ENCODE results near the gene NOXRED1. TPM values are rescaled to one million over a fixed set of nuclear protein-coding genes. Genes with fewer than 3 reads are reported as not detected.

Gene NOXRED1
- total and polyA plus RNA-seq, 2 experiments from 2014 or later, result 0.24 TPM; not detected in 1

DNA sequence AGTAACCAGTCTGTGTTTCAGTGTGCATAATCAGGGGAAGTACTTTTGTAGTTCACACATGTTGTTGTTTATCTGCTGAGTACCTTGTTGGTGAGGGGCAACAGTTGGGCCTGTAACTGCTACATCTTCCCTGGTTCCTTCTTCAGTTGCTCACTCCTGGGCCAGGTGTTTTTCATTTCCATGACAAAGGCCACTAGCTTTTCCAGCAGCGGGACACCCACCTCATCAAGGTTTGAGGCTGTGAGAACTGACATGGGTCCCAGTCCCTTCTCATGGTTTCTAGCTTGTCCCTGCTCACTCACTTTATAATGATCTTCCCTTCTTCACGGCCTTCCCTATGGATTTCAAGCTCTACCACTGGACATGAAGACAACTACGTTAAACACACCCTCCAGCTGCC, 1.5 kb upstream of the NOXRED1 start:
- H3K79me2 ChIP-seq (replicated peaks; ENCODE audit: insufficient read depth), result no peaks in the 10 kb centered on the region
- H4K20me1 ChIP-seq (replicated peaks; ENCODE audit: insufficient read depth), result no peaks in the 10 kb centered on the region
- no peak overlapping the region for H2AFZ ChIP-seq
- H3K4me3 ChIP-seq, result no peak overlapping the region
- DNase-seq (ENCODE audit: low spot score), result peak; percentile 63
- Mint-ChIP-seq H3K4me3 (peak overlapping the region; percentile 13; the same call in 1 of the 3 replicates), H3K9me3 (peaks cover 5% of the 10 kb centered on the region), H3K36me3 (ENCODE audit: low read depth) (peaks cover 54% of the 10 kb centered on the region), H3K27me3 (ENCODE audit: insufficient read depth, low read depth, poor library complexity) (no peaks in the 10 kb centered on the region), H3K4me1 (peaks cover 10% of the 10 kb centered on the region), H3K27ac (peak overlapping the region; percentile 39; the same call in 1 of the 2 replicates)
- H3K9me2 ChIP-seq (ENCODE audit: insufficient read depth), result no peaks in the 10 kb centered on the region
- peaks cover 11% of the 10 kb centered on the region; the same call in 1 of the 2 replicates for H3K4me1 ChIP-seq (ENCODE audit: insufficient read depth)
- ATAC-seq, result peak; percentile 93
- H3K27ac ChIP-seq (ENCODE audit: low read depth), result peak overlapping the region; percentile 70; the same call in 1 of the 2 replicates
- peaks cover 12% of the 10 kb centered on the region; the same call in 1 of the 2 replicates for H3K36me3 ChIP-seq (ENCODE audit: insufficient read depth)
- H3F3A ChIP-seq (replicated peaks; ENCODE audit: low read depth), result no peaks in the 10 kb centered on the region
- peak overlapping the region; percentile 51 for H3K4me2 ChIP-seq
- no peak for TF ChIP-seq JUNB (IDR thresholded peaks at IDR 0.05; ENCODE audit: unreplicated experiment)
- no peak for TF ChIP-seq ZNF331 (CRISPR knock-in tag; IDR thresholded peaks at IDR 0.05; ENCODE audit: low read depth)
- no peak for TF ChIP-seq CREB1 (CRISPR knock-in tag; IDR thresholded peaks at IDR 0.05; ENCODE audit: low read depth)
- TF ChIP-seq EZH2 (IDR thresholded peaks at IDR 0.05; ENCODE audit: low read depth, unreplicated experiment), result no peak
- TF ChIP-seq, protein P1, sequence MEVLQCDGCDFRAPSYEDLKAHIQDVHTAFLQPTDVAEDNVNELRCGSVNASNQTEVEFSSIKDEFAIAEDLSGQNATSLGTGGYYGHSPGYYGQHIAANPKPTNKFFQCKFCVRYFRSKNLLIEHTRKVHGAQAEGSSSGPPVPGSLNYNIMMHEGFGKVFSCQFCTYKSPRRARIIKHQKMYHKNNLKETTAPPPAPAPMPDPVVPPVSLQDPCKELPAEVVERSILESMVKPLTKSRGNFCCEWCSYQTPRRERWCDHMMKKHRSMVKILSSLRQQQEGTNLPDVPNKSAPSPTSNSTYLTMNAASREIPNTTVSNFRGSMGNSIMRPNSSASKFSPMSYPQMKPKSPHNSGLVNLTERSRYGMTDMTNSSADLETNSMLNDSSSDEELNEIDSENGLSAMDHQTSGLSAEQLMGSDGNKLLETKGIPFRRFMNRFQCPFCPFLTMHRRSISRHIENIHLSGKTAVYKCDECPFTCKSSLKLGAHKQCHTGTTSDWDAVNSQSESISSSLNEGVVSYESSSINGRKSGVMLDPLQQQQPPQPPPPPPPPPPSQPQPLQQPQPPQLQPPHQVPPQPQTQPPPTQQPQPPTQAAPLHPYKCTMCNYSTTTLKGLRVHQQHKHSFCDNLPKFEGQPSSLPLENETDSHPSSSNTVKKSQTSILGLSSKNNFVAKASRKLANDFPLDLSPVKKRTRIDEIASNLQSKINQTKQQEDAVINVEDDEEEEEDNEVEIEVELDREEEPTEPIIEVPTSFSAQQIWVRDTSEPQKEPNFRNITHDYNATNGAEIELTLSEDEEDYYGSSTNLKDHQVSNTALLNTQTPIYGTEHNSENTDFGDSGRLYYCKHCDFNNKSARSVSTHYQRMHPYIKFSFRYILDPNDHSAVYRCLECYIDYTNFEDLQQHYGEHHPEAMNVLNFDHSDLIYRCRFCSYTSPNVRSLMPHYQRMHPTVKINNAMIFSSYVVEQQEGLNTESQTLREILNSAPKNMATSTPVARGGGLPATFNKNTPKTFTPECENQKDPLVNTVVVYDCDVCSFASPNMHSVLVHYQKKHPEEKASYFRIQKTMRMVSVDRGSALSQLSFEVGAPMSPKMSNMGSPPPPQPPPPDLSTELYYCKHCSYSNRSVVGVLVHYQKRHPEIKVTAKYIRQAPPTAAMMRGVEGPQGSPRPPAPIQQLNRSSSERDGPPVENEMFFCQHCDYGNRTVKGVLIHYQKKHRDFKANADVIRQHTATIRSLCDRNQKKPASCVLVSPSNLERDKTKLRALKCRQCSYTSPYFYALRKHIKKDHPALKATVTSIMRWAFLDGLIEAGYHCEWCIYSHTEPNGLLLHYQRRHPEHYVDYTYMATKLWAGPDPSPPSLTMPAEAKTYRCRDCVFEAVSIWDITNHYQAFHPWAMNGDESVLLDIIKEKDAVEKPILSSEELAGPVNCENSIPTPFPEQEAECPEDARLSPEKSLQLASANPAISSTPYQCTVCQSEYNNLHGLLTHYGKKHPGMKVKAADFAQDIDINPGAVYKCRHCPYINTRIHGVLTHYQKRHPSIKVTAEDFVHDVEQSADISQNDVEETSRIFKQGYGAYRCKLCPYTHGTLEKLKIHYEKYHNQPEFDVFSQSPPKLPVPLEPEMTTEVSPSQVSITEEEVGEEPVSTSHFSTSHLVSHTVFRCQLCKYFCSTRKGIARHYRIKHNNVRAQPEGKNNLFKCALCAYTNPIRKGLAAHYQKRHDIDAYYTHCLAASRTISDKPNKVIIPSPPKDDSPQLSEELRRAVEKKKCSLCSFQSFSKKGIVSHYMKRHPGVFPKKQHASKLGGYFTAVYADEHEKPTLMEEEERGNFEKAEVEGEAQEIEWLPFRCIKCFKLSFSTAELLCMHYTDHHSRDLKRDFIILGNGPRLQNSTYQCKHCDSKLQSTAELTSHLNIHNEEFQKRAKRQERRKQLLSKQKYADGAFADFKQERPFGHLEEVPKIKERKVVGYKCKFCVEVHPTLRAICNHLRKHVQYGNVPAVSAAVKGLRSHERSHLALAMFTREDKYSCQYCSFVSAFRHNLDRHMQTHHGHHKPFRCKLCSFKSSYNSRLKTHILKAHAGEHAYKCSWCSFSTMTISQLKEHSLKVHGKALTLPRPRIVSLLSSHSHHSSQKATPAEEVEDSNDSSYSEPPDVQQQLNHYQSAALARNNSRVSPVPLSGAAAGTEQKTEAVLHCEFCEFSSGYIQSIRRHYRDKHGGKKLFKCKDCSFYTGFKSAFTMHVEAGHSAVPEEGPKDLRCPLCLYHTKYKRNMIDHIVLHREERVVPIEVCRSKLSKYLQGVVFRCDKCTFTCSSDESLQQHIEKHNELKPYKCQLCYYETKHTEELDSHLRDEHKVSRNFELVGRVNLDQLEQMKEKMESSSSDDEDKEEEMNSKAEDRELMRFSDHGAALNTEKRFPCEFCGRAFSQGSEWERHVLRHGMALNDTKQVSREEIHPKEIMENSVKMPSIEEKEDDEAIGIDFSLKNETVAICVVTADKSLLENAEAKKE (CRISPR knock-in tag; IDR thresholded peaks at IDR 0.05), result peak; percentile 56
- TF ChIP-seq, protein P2, sequence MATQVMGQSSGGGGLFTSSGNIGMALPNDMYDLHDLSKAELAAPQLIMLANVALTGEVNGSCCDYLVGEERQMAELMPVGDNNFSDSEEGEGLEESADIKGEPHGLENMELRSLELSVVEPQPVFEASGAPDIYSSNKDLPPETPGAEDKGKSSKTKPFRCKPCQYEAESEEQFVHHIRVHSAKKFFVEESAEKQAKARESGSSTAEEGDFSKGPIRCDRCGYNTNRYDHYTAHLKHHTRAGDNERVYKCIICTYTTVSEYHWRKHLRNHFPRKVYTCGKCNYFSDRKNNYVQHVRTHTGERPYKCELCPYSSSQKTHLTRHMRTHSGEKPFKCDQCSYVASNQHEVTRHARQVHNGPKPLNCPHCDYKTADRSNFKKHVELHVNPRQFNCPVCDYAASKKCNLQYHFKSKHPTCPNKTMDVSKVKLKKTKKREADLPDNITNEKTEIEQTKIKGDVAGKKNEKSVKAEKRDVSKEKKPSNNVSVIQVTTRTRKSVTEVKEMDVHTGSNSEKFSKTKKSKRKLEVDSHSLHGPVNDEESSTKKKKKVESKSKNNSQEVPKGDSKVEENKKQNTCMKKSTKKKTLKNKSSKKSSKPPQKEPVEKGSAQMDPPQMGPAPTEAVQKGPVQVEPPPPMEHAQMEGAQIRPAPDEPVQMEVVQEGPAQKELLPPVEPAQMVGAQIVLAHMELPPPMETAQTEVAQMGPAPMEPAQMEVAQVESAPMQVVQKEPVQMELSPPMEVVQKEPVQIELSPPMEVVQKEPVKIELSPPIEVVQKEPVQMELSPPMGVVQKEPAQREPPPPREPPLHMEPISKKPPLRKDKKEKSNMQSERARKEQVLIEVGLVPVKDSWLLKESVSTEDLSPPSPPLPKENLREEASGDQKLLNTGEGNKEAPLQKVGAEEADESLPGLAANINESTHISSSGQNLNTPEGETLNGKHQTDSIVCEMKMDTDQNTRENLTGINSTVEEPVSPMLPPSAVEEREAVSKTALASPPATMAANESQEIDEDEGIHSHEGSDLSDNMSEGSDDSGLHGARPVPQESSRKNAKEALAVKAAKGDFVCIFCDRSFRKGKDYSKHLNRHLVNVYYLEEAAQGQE (IDR thresholded peaks at IDR 0.05; ENCODE audit: unreplicated experiment), result no peak
- H3K27me3 ChIP-seq (ENCODE audit: insufficient read depth), result no peaks in the 10 kb centered on the region
